GM21447 (cell line): Measurements from ENCODE around the gene DMRTA2.

Experiments used
- ATAC-seq: cut with Tn5 transposase; IDR thresholded peaks from one replicate; pipeline ENCODE4 v1.9.1; 2021; ENCODE audit not compliant: unreplicated experiment

Gene DMRTA2

GRCh38 chr1:50422946-50423669 lies at the start of gene DMRTA2:
Gene DMRTA2, minus strand, starts transcription at chr1:50423443. Its CDS starts 1,907 bp downstream, at chr1:50421536.
- no peak for ATAC-seq

- ATAC-seq = no peak
Measured at GRCh38 chr1:50471967-50472366, 48.7 kb upstream of the DMRTA2 start.

GRCh38 chr1:50462964-50463363 lies 39.7 kb upstream of the DMRTA2 start:
- no peak for ATAC-seq

- no peak for ATAC-seq
Measured at GRCh38 chr1:50458507-50458906, 35.3 kb upstream of the DMRTA2 start.

- ATAC-seq = no peak
Measured at GRCh38 chr1:50454911-50455310, 31.7 kb upstream of the DMRTA2 start.

GRCh38 chr1:50453266-50453665 lies 30.0 kb upstream of the DMRTA2 start:
- no peak for ATAC-seq

GRCh38 chr1:50452700-50453099 lies 29.5 kb upstream of the DMRTA2 start:
- no peak for ATAC-seq

- ATAC-seq = no peak
Measured at GRCh38 chr1:50450861-50451653, 27.8 kb upstream of the DMRTA2 start.

DNA sequence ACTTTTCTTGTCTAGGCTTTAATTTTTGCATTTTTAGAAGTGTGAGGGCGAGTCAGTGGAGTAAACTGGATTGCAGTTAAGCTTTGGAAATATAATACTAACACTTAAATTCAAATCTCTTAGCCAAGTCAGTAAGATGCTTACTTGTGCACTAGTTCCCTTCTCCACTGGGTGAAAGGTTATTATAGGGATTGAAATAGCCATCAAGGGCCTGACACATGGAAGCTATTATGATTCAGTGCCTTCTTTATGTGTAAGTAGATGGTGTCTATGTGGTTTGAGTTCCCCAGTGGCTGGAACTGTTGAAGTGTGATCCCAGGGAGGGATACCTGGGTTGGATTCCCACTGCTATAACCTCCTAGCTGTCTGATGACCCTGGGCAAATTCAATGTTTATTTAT lies 24.7 kb upstream of the DMRTA2 start:
- no peak for ATAC-seq

DNA sequence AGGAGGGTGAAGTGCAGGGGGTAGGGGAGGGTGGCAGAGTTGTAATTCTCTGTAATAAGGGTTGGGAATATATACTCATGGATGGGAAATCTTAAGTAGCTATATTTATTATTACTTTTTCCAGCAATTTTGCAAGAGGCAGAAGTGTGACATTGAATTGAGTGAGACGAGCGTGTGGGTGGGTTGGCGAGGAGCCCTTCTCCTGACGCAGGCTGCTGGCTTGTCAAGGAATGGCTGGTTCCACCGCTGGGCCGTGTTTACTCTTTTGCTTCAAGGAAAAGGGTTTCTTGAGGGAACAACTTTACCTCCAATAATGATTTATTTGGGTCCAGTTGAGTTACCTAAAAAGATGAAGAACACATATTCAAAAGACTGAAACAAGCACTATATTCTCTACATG lies 17.9 kb upstream of the DMRTA2 start:
- ATAC-seq = no peak

- no peak for ATAC-seq
Measured at GRCh38 chr1:50438945-50439344, 15.7 kb upstream of the DMRTA2 start.

DNA sequence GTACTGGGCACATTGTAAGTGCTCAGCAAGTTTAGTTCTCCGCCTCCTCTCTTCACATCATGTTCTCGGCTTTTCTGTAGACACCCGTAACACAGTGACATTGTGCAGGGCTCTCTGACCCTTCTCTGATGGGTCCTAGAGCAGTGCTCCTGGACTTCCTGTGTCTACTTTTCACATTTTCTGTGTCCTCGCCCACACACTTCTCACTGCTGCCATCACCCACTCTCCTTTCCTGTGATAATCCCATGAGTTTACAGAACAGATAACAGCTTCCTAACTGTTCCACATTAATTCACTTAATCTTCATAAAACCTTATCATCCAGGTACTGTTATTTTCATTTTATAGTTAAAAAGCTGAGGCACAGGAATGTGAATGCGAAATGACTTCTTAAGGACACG lies 13.2 kb upstream of the DMRTA2 start:
- no peak for ATAC-seq

- ATAC-seq = no peak
Measured at GRCh38 chr1:50430010-50430405, 6.8 kb upstream of the DMRTA2 start.

DNA sequence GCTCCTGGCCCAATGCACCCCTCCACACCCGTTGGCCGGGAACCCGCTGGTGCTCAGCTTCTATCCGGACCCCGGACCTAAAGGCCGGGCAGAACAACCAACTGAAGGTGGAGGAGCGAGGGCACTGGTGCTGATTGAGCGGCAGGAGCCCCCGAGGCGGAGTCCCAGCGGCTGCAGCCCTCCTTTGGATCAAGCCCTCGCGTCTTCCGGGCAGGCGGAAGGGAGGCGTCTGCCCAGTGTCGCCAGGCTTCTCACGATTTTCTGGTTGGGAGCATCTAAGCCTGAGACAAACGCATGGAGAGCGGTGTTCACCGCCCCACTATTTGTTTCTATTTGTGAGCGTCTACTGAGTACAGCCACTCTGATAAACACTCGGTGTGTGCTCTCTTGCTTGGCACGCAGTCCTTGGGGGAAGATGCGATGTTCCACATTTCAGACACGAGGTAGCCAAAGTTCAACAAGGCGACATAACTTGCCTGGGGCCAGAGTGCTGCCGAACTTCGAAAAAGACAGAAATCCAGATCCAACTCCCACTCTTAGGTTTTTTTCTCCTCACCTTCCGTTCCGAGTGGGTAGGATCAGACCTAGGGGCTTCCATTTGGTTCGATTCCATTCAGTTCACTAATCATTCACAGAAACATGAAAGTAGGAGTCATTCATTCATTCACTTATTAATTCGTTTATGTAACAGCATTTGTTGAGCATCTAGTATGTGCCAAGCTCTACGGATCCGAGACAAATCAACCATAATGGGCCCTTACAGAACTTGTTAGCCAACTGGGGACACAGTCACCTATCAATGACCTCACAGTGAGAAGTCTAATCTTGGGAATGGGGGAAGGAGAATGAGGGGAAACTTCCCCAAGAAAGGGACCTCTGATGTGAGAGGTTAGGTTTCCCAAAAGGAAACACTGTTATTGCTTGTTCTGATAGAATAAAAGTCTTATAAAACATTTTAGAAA lies 4.9 kb upstream of the DMRTA2 start:
- no peak for ATAC-seq

- no peak for ATAC-seq
Measured at GRCh38 chr1:50427086-50427817, 4.0 kb upstream of the DMRTA2 start.

GRCh38 chr1:50426702-50427085 lies 3.5 kb upstream of the DMRTA2 start:
- no peak for ATAC-seq

GRCh38 chr1:50426108-50426700 lies 3.0 kb upstream of the DMRTA2 start:
- no peak for ATAC-seq

- ATAC-seq = no peak
Measured at GRCh38 chr1:50425376-50426107, 2.3 kb upstream of the DMRTA2 start.

- ATAC-seq = no peak
Measured at GRCh38 chr1:50424884-50425375, 1.7 kb upstream of the DMRTA2 start.
